IMR-90 (cell line): ENCODE measurements around the gene LHPP. TPM values are rescaled to one million over a fixed set of nuclear protein-coding genes. Genes with fewer than 3 reads are reported as not detected.

Source experiments
- ATAC-seq: fragments of 200-7000 bp; cut with Tn5 transposase; 2 replicates; pipeline ENCODE4 v1.9.1; 2020; ENCODE audit warnings: low read depth, mild to moderate bottlenecking, moderate library complexity
- BruUV-seq: library from RNA; stranded (reverse); fragments of 400-500 nt; replicated peaks from 2 replicates; lab custom pipeline; 2021; lab: Mats Ljungman, UMichigan
- CTCF ChIA-PET: fragments of 300-600 bp; formaldehyde crosslinking; extraction: SDS; loops from one replicate; lab custom pipeline; 2021; ENCODE audit warnings: antibody characterized with exemption; lab: Yijun Ruan, JAX
- POLR2A ChIA-PET: fragments of 300-600 bp; sonication (Branson Sonifier 250); formaldehyde crosslinking; loops from one replicate; lab custom pipeline; 2022; ENCODE audit warnings: antibody characterized with exemption; ENCODE audit not compliant: unreplicated experiment; lab: Charles Lee
- DNase-seq: peaks from one replicate; pipeline ENCODE4 v3.0.0; 2013
- H2AFZ ChIP-seq: replicated peaks from 2 replicates; pipeline ENCODE3; 2013; ENCODE audit warnings: low read length, mild to moderate bottlenecking; ENCODE audit not compliant: poor library complexity
- H2AK5ac ChIP-seq: 2 replicates; pipeline ENCODE4 v1.6.1; 2013; ENCODE audit warnings: low read depth, low read length, inconsistent platforms
- H2AK9ac ChIP-seq: replicated peaks from 2 replicates; pipeline ENCODE3; 2013; ENCODE audit warnings: mild to moderate bottlenecking, low read depth, low read length, moderate library complexity; ENCODE audit not compliant: poor library complexity
- H2BK120ac ChIP-seq: 2 replicates; pipeline ENCODE4 v1.6.1; 2013; ENCODE audit warnings: low read depth, low read length, inconsistent platforms
- H2BK15ac ChIP-seq: 3 replicates; pipeline ENCODE4 v1.6.1; 2013; ENCODE audit warnings: low read depth, low read length, inconsistent platforms
- H2BK20ac ChIP-seq: 2 replicates; pipeline ENCODE4 v1.6.1; 2013; ENCODE audit warnings: low read depth, mild to moderate bottlenecking, inconsistent platforms, low read length, moderate library complexity
- H2BK5ac ChIP-seq: 2 replicates; pipeline ENCODE4 v1.6.1; 2013; ENCODE audit warnings: mild to moderate bottlenecking, low read depth, low read length, inconsistent platforms; ENCODE audit not compliant: poor library complexity, severe bottlenecking
- H3K14ac ChIP-seq: replicated peaks from 2 replicates; pipeline ENCODE4 v1.6.1; 2013; ENCODE audit warnings: low read depth, low read length, inconsistent platforms
- H3K18ac ChIP-seq: 2 replicates; pipeline ENCODE4 v1.6.1; 2013; ENCODE audit warnings: low read depth, low read length, control low read depth
- H3K23ac ChIP-seq: 2 replicates; pipeline ENCODE4 v1.6.1; 2013; ENCODE audit warnings: low read depth, low read length, inconsistent platforms
- H3K27ac ChIP-seq: 2 replicates; pipeline ENCODE4 v1.5.1; 2013; ENCODE audit warnings: mild to moderate bottlenecking, control low read depth, low read length; ENCODE audit not compliant: insufficient read depth
- H3K27me3 ChIP-seq: 2 replicates; pipeline ENCODE4 v1.6.1; 2013; ENCODE audit warnings: low read length; ENCODE audit not compliant: control insufficient read depth, insufficient read depth
- H3K36me3 ChIP-seq: 2 replicates; pipeline ENCODE4 v1.6.1; 2013; ENCODE audit warnings: low read length, mixed read lengths; ENCODE audit not compliant: control insufficient read depth, insufficient read depth
- H3K4ac ChIP-seq: 2 replicates; pipeline ENCODE4 v1.6.1; 2013; ENCODE audit warnings: low read depth, low read length, inconsistent platforms
- H3K4me1 ChIP-seq: 2 replicates; pipeline ENCODE4 v1.6.1; 2013; ENCODE audit warnings: low read length, mixed read lengths; ENCODE audit not compliant: control insufficient read depth, insufficient read depth
- H3K4me2 ChIP-seq: 2 replicates; pipeline ENCODE4 v1.6.1; 2013; ENCODE audit warnings: low read depth, mild to moderate bottlenecking, control low read depth, low read length, moderate library complexity
- H3K4me3 ChIP-seq: 2 replicates; pipeline ENCODE4 v1.5.1; 2013; ENCODE audit warnings: low read depth, mild to moderate bottlenecking, control low read depth, low read length, moderate library complexity; ENCODE audit not compliant: insufficient read depth
- H3K56ac ChIP-seq: 2 replicates; pipeline ENCODE4 v1.6.1; 2013; ENCODE audit warnings: low read length, inconsistent platforms; ENCODE audit not compliant: insufficient read depth; ENCODE audit errors: extremely low read depth
- H3K79me1 ChIP-seq, 2 experiments: 2 replicates each; pipeline ENCODE4 v1.6.1; 2013; ENCODE audit warnings: low read length in 2 of 2, inconsistent platforms in 1 of 2, low read depth in 1 of 2
- H3K9ac ChIP-seq: 2 replicates; pipeline ENCODE4 v1.6.1; 2013; ENCODE audit warnings: low read depth, low read length, control low read depth
- H3K9me1 ChIP-seq: 2 replicates; pipeline ENCODE4 v1.6.1; 2013; ENCODE audit warnings: low read length, inconsistent platforms; ENCODE audit not compliant: insufficient read depth
- H3K9me3 ChIP-seq: 2 replicates; pipeline ENCODE4 v1.6.1; 2013; ENCODE audit warnings: low read length; ENCODE audit not compliant: control insufficient read depth, insufficient read depth
- H4K20me1 ChIP-seq: 2 replicates; pipeline ENCODE4 v1.6.1; 2013; ENCODE audit warnings: low read length, inconsistent platforms; ENCODE audit not compliant: insufficient read depth
- H4K5ac ChIP-seq: 2 replicates; pipeline ENCODE4 v1.6.1; 2013; ENCODE audit warnings: mild to moderate bottlenecking, low read depth, low read length, control low read depth
- H4K8ac ChIP-seq, 2 experiments: 2 replicates each; pipeline ENCODE4 v1.6.1; 2013; ENCODE audit warnings: low read depth in 2 of 2, low read length in 2 of 2, control low read depth in 1 of 2, inconsistent platforms in 1 of 2
- H4K91ac ChIP-seq: 2 replicates; pipeline ENCODE4 v1.6.1; 2013; ENCODE audit warnings: low read depth, low read length, inconsistent platforms; ENCODE audit not compliant: insufficient read depth
- BHLHE40 ChIP-seq: fragments of 150-350 bp; IDR thresholded peaks from 2 replicates; pipeline ENCODE4 v1.6.1; 2016; ENCODE audit warnings: mild to moderate bottlenecking, low read depth, low read length
- CHD1 ChIP-seq: IDR thresholded peaks from 2 replicates; pipeline ENCODE4 v1.6.1; 2012; ENCODE audit warnings: low read depth, low read length, improper control_type of control experiment
- CTCF ChIP-seq: conservative IDR thresholded peaks from 2 replicates; pipeline ENCODE4 v1.5.1; 2012; ENCODE audit warnings: mild to moderate bottlenecking, low read depth, low read length, improper control_type of control experiment
- FOS ChIP-seq: fragments of 150-350 bp; IDR thresholded peaks from 2 replicates; pipeline ENCODE4 v1.6.1; 2016; ENCODE audit warnings: low read depth, low read length
- MAFK ChIP-seq: IDR thresholded peaks from 2 replicates; pipeline ENCODE4 v1.6.1; 2012; ENCODE audit warnings: low read depth, low read length, improper control_type of control experiment
- MAZ ChIP-seq: IDR thresholded peaks from 2 replicates; pipeline ENCODE4 v1.6.1; 2012; ENCODE audit warnings: low read depth, mild to moderate bottlenecking, low read length, improper control_type of control experiment, moderate library complexity, borderline replicate concordance
- MXI1 ChIP-seq: IDR thresholded peaks from 2 replicates; pipeline ENCODE4 v1.6.1; 2012; ENCODE audit warnings: low read depth, mild to moderate bottlenecking, low read length, moderate library complexity, borderline replicate concordance
- NFE2L2 ChIP-seq: fragments of 150-350 bp; IDR thresholded peaks from 2 replicates; pipeline ENCODE4 v1.6.1; 2016; ENCODE audit warnings: low read depth, mild to moderate bottlenecking, low read length
- RAD21 ChIP-seq: IDR thresholded peaks from 2 replicates; pipeline ENCODE4 v1.6.1; 2012; ENCODE audit warnings: low read length, improper control_type of control experiment
- RCOR1 ChIP-seq: IDR thresholded peaks from 2 replicates; pipeline ENCODE4 v1.6.1; 2012; ENCODE audit warnings: mild to moderate bottlenecking, low read length, improper control_type of control experiment; ENCODE audit not compliant: insufficient replicate concordance
- RFX5 ChIP-seq: IDR thresholded peaks from 2 replicates; pipeline ENCODE4 v1.8.0; 2012; ENCODE audit warnings: low read depth, mild to moderate bottlenecking, low read length, moderate library complexity
- SMC3 ChIP-seq: fragments of 150-350 bp; IDR thresholded peaks from 2 replicates; pipeline ENCODE4 v1.6.1; 2016; ENCODE audit warnings: low read depth, mild to moderate bottlenecking, antibody characterized with exemption, low read length, moderate library complexity
- USF2 ChIP-seq: fragments of 150-350 bp; IDR thresholded peaks from 2 replicates; pipeline ENCODE4 v1.6.1; 2017; ENCODE audit warnings: mild to moderate bottlenecking, antibody characterized with exemption, low read length, low read depth
- WGBS, 2 experiments: methylation state at CpG; one replicate each; pipeline versions ENCODE4 v1.1.5 to v1.1.7; 2013; ENCODE audit warnings: missing lambda C conversion rate in 2 of 2; ENCODE audit not compliant: insufficient read length in 1 of 2; ENCODE audit errors: extremely low coverage in 2 of 2; 5-methylcytosine and 5-hydroxymethylcytosine counted together
- dilution Hi-C: fragments of 300-500 bp; cut with HindIII; formaldehyde crosslinking; loops from one replicate; pipeline ENCODE4 v1.14.3; 2018; ENCODE audit warnings: low sequenced_read_pairs; ENCODE audit not compliant: unreplicated experiment
- in situ Hi-C: fragments of 300-500 bp; cut with MboI; formaldehyde crosslinking; loops from 3 replicates; pipeline ENCODE4 v1.14.3; 2019; ENCODE audit warnings: low sequenced_read_pairs, inconsistent platforms, mixed read lengths
- intact Hi-C: fragments of 100-400 bp; cut with micrococcal nuclease; formaldehyde crosslinking; loops from 2 replicates; pipeline ENCODE4 v1.10.0; 2022
- polyA plus RNA-seq, 3 experiments: library from polyadenylated mRNA; depleted of rRNA; stranded (reverse); fragments of >200 nt; gene quantifications; 2 replicates each; pipeline ENCODE4 v1.2.3, GENCODE V29; 2012; ENCODE audit warnings: low replicate concordance in 1 of 3
- total RNA-seq: library from RNA; depleted of rRNA; stranded (reverse); fragments of >200 nt; gene quantifications from 2 replicates; pipeline ENCODE4 v1.2.3, GENCODE V29; 2012

Gene LHPP
- total and polyA plus RNA-seq, 2 of the 4 experiments (the other 2 are of a cell fraction), result 2.7 to 8.3 TPM

GRCh38 chr10:124458473-124458872, 3.1 kb upstream of the LHPP start:
- no peak overlapping the region for H2BK5ac ChIP-seq
- no peak overlapping the region for H3K18ac ChIP-seq
- H3K4ac ChIP-seq, result no peak overlapping the region
- dilution Hi-C loops (no loop called here), intact Hi-C loops (no loop called here), in situ Hi-C loops (no loop called here)
- H2AK5ac ChIP-seq, result no peak overlapping the region
- peaks cover 5% of the 10 kb centered on the region in 2 experiments; a peak in 3 of 4 replicates for H3K79me1 ChIP-seq
- no TSS peak for BruUV-seq
- no peak overlapping the region for H3K56ac ChIP-seq
- 0 out of 2 replicates have a peak, but pooled peaks cover 2% of the 10 kb centered on the region for H3K9me1 ChIP-seq
- no peak overlapping the region for H3K27ac ChIP-seq
- no peaks in the 10 kb centered on the region for H3K9me3 ChIP-seq
- H3K14ac ChIP-seq, result no peak overlapping the region
- H2BK15ac ChIP-seq, result no peak overlapping the region
- H2AK9ac ChIP-seq, result no peak overlapping the region
- WGBS, 2 experiments, result 63% methylated on average over 3 of the region's 4 CpGs; no CpG with 5 or more reads in 1 of the 2 experiments
- H3K9ac ChIP-seq, result no peak overlapping the region
- ChIA-PET POLR2A (no interaction called here), CTCF (no interaction called here)
- H4K5ac ChIP-seq, result no peak overlapping the region
- TF ChIP-seq BHLHE40 (no peak), SMC3 (no peak), MAFK (no peak), CTCF (no peak), RCOR1 (no peak), FOS (no peak), RFX5 (no peak), MAZ (no peak), USF2 (no peak), MXI1 (no peak), CHD1 (no peak), NFE2L2 (no peak), RAD21 (no peak)
- no peak overlapping the region for H4K91ac ChIP-seq
- peaks cover 32% of the 10 kb centered on the region for H3K27me3 ChIP-seq
- no peaks in the 10 kb centered on the region for H3K36me3 ChIP-seq
- DNase-seq (no peak), ATAC-seq (no peak)
- H2BK120ac ChIP-seq, result no peak overlapping the region
- H4K20me1 ChIP-seq, result no peaks in the 10 kb centered on the region
- no peak overlapping the region for H3K23ac ChIP-seq
- no peak overlapping the region for H3K4me3 ChIP-seq
- no peak overlapping the region for H2BK20ac ChIP-seq
- H3K4me1 ChIP-seq, result peaks cover 4% of the 10 kb centered on the region
- H3K4me2 ChIP-seq, result no peak overlapping the region
- H2AFZ ChIP-seq, result no peak overlapping the region
- no peak overlapping the region for H4K8ac ChIP-seq
